Upper lobe of left lung (tissue), 4 donors: ENCODE results near the gene COL6A6.

Source experiments
- CTCF ChIP-seq, 6 experiments: fragments of 450-650 bp in 4 of 6; fragments of 200-600 bp in 2 of 6; sonication (generic) in 2 of 6; IDR thresholded peaks; one replicate each; pipeline ENCODE4 v1.5.1; 2016 to 2019; ENCODE audit warnings: antibody characterized with exemption in 6 of 6
- EP300 ChIP-seq, 4 donors: sonication (generic); formaldehyde crosslinking; IDR thresholded peaks; one replicate each; pipeline ENCODE4 v1.5.1; 2017; ENCODE audit warnings: antibody characterized with exemption in 4 of 4, control low read depth in 2 of 4
- POLR2A ChIP-seq, 4 donors: fragments of 450-650 bp; IDR thresholded peaks; one replicate each; pipeline ENCODE4 v1.5.1; 2016 to 2017; ENCODE audit warnings: antibody characterized with exemption in 4 of 4, mild to moderate bottlenecking in 2 of 4
- POLR2AphosphoS5 ChIP-seq, 2 donors: sonication (generic); formaldehyde crosslinking; IDR thresholded peaks; one replicate each; pipeline ENCODE4 v1.5.1; 2017; ENCODE audit warnings: antibody characterized with exemption in 2 of 2

GRCh38 chr3:130543322-130543721 is 26.3 kb downstream of the COL6A6 start:
- TF ChIP-seq CTCF (IDR thresholded peaks at IDR 0.05) (no peak), POLR2AphosphoS5 (IDR thresholded peaks at IDR 0.05) (no peak), EP300 (IDR thresholded peaks at IDR 0.05) (no peak), POLR2A (IDR thresholded peaks at IDR 0.05) (no peak)
